NOMO-1 treated with dmso at 0.1 percent for 144 hours (cell line): Measurements from ENCODE around the gene XRRA1.
"Not testable (repeated sequence)": the region's sequence is repeated elsewhere in the genome, so short reads cannot be mapped to it uniquely, and the experiment has no call there.

Experiments
- DNase-seq: peaks from one replicate; lab custom pipeline; 2025; ENCODE audit not compliant: unreplicated experiment; lab: John Stamatoyannopoulos, UW

The XRRA1 gene

GRCh38 chr11:74839446-74839845 is 109.4 kb downstream of the XRRA1 start:
- no peak for DNase-seq

GRCh38 chr11:74838188-74838587 is 110.7 kb downstream of the XRRA1 start:
- no peak for DNase-seq

- no peak for DNase-seq
These were observed 111.7 kb downstream of the XRRA1 start for GRCh38 chr11:74837191-74837590.

- DNase-seq, result no peak
These were observed 122.0 kb downstream of the XRRA1 start for GRCh38 chr11:74826901-74827300.

- DNase-seq, result not testable (repeated sequence)
These were observed 123.3 kb downstream of the XRRA1 start for GRCh38 chr11:74825596-74825995.

- DNase-seq, result no peak
These were observed 124.5 kb downstream of the XRRA1 start for GRCh38 chr11:74824285-74824982.

GRCh38 chr11:74822170-74822569 is 126.7 kb downstream of the XRRA1 start:
- no peak for DNase-seq

GRCh38 chr11:74820763-74821162 is 128.1 kb downstream of the XRRA1 start:
- no peak for DNase-seq

GRCh38 chr11:74819400-74819799 is 129.5 kb downstream of the XRRA1 start:
- no peak for DNase-seq

GRCh38 chr11:74818283-74818946 is 130.5 kb downstream of the XRRA1 start:
- DNase-seq, result no peak

- DNase-seq, result no peak
These were observed 132.2 kb downstream of the XRRA1 start for GRCh38 chr11:74816664-74817063.

- DNase-seq, result no peak
These were observed 132.9 kb downstream of the XRRA1 start for GRCh38 chr11:74815966-74816365.

GRCh38 chr11:74809801-74810200 is 139.1 kb downstream of the XRRA1 start:
- DNase-seq, result no peak

GRCh38 chr11:74806267-74806666 is 142.6 kb downstream of the XRRA1 start:
- no peak for DNase-seq

GRCh38 chr11:74791333-74792100 is 157.4 kb downstream of the XRRA1 start:
- no peak for DNase-seq
